GM18519 (cell line): ENCODE results near the gene LYPLA2.
"Not testable (repeated sequence)": the region's sequence is repeated elsewhere in the genome, so short reads cannot be mapped to it uniquely, and the experiment has no call there.

ENCODE experiments used
- ATAC-seq: cut with Tn5 transposase; IDR thresholded peaks from one replicate; pipeline ENCODE4 v1.9.1; 2021; ENCODE audit warnings: mild to moderate bottlenecking, moderate library complexity; ENCODE audit not compliant: unreplicated experiment, low FRiP score

Gene LYPLA2

DNA sequence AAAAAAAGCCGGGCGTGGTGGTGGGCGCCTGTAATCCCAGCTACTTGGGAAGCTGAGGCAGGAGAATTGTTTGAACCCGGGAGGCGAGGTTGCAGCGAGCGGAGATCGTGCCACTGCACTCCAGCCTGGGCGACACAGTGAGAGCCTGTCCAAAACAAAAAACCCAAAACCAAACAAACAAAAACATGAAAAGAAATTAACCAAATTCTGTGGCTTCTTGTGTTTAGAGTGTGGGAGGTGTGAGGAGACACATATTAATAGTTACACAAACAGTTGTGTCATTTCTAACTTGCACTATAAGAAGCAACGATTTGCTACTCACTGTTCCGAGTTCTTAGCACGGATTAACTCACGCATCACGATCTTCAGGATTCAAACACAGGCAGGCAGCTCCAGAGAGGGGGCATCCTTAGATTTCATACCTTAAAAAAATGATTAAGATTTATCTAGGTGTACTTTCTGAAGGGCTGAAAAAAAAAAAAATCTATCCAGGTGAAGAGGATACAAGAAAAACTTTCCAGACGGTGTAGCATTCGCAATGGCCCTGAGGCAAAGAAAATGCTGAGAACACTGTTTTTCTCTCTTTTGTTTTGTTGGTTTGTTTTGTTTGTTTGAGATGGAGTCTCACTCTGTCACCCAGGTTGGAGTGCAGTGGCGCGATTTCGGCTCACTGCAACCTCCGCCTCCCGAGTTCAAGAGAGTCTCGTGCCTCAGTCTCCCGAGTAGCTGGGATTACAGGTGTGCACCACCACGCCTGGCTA lies 35.0 kb downstream of the LYPLA2 start:
- no peak for ATAC-seq

DNA sequence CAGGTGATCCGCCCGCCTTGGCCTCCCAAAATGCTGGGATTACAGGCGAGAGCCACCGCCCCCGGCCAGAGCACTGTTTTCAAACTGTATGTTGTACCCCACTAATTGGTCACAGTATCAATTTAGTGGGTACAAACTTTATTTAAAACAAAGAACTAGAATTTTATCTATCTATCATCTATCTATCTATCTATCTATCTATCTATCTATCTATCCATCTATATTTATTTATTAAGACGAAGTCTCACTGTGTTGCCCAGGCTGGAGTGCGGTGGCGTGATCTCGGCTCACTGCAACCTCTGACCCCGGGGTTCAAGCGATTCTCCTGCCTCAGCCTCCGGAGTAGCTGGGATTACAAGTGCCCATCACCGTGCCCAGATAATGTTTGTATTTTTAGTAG lies 35.6 kb downstream of the LYPLA2 start:
- not testable (repeated sequence) for ATAC-seq

DNA sequence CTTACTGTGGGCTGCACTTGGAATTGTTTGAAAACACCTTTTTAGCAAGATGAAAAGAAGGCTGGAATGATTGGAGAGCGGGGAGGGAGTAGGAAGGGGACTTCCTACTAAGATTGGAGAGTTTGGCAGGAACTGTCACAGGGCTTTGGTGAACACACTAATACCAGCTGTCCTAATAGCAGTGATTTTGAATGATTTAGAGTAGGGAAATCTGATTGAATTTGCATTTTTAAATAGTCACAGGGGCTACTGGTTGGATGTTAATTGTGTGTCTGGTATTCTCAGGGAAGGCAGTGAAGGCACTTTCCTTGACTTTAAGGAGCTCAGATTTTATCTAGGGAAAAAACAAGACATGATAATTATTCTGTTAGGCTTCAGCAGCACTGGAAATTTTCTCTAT lies 36.8 kb downstream of the LYPLA2 start:
- no peak for ATAC-seq

DNA sequence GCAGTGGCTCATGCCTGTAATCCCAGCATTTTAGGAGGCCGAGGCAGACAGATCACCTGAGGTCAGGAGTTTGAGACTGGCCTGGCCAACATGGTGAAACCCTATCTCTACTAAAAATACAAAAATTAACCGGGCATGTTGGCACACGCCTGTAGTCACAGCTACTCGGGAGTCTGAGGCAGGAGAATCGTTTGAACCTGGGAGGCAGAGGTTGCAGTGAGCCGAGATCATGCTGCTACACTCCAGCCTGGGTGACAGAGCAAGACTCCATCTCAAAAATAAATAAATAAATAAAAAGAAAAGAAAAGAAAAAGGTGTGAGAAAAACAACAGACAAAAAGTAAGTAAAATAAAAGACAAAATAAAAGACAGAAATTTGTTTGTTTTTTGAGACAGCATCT lies 43.2 kb downstream of the LYPLA2 start:
- ATAC-seq: not testable (repeated sequence)

DNA sequence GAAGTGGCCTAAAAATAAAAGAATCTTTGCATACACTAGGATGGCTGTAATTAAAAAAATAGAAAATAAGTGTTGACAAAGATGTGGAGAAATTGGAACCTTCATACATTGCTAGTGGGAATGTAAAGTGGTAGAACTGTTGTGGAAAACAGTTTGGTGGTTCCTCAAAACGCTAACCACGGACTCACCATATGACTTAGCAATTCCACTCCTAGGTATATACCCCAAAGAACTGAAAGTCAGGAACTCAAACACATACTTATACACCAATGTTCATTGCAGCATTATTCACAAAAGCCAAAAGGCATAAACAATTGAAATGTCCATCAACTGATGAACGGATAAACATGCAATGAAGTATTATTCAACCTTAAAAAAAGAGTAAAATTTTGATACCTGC lies 45.1 kb downstream of the LYPLA2 start:
- no peak for ATAC-seq

DNA sequence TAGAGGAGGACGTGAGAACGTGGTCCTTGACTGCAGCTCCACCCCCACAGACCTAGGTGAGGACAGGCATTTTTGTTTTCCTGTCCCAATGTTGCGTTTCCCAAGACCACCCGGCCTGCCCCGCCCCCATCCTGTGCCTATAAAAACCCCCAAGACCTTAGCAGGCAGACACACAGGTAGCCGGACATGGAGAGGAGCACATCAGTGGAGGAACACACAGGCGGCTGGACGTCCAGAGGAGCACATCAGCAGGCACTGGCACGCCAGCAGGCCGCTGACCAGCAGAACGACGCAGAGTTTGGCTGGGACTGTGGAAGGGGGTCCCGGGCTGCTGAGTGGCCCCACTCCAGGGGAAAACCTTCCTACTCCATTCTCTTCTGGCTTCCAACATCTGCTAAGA lies 47.0 kb downstream of the LYPLA2 start:
- no peak for ATAC-seq

DNA sequence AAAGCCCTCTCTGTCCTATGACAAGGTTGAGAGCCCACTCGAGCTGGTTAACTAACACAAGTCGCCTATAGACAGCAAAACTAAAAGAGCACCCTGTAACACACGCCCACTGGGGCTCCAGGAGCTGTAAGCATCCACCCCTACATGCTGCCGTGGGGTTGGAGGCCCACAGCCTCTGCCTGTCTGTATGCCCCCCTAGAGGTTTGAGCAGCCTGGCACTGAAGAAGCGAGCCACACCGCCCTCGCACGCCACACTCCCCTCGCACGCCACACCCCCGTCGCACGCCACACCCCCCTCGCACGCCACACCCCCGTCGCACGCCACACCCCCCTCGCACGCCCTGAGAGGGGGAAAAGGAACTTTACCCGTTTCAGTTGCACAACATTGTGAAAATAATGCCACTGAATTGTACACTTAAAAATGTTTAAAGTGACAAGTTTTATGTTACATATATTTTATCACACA lies 47.5 kb downstream of the LYPLA2 start:
- no peak for ATAC-seq

DNA sequence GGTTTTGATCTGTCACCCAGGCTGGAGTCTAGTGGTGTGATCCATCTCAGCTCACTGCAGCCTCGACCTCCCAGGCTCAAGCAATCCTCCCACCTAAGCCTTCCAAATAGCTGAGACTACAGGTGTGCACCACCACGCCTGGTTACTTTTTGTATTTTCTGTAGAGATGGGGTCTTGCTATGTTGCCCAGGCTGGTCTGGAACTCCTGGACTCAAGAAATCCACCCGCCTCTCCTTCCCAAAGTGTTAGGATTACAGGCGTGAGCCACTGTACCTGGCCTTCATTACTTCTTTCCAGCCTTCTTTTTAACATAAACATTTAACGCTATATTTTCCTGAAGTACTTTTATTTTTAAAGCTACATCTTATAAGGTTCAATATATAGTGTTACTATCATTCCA lies 52.7 kb downstream of the LYPLA2 start:
- ATAC-seq: no peak
